Liver (tissue), 3 donors: Measurements from ENCODE around the gene CCNY.
"Not testable (repeated sequence)": the region's sequence is repeated elsewhere in the genome, so short reads cannot be mapped to it uniquely, and the experiment has no call there.

Experiments used
- CTCF ChIP-seq: fragments of 150-350 bp; IDR thresholded peaks from 2 replicates; pipeline ENCODE4 v1.5.1; 2017; ENCODE audit warnings: improper control_type of control experiment, low read depth, low read length; ENCODE audit not compliant: missing input control
- EGR1 ChIP-seq, 2 donors: IDR thresholded peaks; 2 replicates each; pipeline ENCODE4 v1.6.1; 2016 to 2018; ENCODE audit warnings: antibody characterized with exemption in 2 of 2, low read depth in 2 of 2
- MAX ChIP-seq: IDR thresholded peaks from 2 replicates; pipeline ENCODE4 v1.6.1; 2016; ENCODE audit warnings: antibody characterized with exemption
- RXRA ChIP-seq, 2 donors: IDR thresholded peaks; 2 replicates each; pipeline ENCODE4 v1.6.1; 2017 to 2018; ENCODE audit warnings: antibody characterized with exemption in 2 of 2, mild to moderate bottlenecking in 1 of 2
- donor health status: healthy.
- donor health status: healthy.

GRCh38 chr10:35314142-35314541, 22.2 kb upstream of the CCNY start:
- not testable (repeated sequence) for TF ChIP-seq CTCF; RXRA (IDR thresholded peaks at IDR 0.05); MAX; EGR1 (IDR thresholded peaks at IDR 0.05; ENCODE audit: low read depth in 2 of 2)
